LHCN-M2 (cell line): ENCODE measurements around the gene MMS22L. TPM values are rescaled to one million over a fixed set of nuclear protein-coding genes. Genes with fewer than 3 reads are reported as not detected.
"Not testable (repeated sequence)": the region's sequence is repeated elsewhere in the genome, so short reads cannot be mapped to it uniquely, and the experiment has no call there.

Source experiments
- DNase-seq: peaks from one replicate; pipeline ENCODE4 v3.0.0-alpha.2; 2012; ENCODE audit warnings: low read depth
- total RNA-seq: library from RNA; depleted of rRNA; stranded (reverse); fragments of >200 nt; gene quantifications from 2 replicates; pipeline ENCODE4 v1.2.3, GENCODE V29; 2014

Gene MMS22L
- total RNA-seq, 1 experiment from 2014 or later: 31.3 TPM

DNA sequence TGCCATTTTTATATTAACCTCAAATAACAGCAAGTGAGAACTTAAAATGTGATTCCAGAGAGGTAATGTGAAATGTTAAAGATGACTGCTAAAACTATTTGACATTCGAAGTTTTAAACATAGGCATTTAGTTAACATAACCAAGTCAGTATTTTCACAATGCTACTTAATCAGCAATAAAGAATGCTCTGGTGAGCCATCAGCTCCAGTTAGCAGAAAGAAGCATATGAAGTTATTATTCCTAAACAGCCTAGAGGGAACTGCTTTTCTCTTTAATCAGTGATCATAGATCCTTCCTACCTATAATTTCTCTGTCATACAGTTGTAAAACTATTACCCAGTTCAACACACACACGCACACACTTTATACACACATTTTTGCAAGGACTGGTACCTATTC, 60.1 kb downstream of the MMS22L start:
- DNase-seq: no peak

DNA sequence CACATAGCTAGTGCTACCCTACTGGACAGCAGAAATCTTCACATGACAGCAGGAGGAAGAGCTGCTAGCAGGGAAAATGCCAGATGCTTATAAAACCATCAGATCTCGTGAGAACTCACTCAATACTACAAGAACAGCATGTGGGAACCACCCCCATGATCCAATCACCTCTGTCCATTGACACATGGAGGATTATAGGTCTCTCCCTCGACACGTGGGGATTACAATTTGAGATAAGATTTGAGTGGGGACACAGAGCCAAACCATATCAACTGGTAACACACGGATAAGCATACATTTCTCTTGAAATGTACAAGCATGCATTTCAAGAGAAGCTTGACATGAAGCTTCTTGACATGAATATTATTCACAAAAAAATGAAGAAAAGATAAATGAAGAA, 64.1 kb downstream of the MMS22L start:
- no peak for DNase-seq

DNA sequence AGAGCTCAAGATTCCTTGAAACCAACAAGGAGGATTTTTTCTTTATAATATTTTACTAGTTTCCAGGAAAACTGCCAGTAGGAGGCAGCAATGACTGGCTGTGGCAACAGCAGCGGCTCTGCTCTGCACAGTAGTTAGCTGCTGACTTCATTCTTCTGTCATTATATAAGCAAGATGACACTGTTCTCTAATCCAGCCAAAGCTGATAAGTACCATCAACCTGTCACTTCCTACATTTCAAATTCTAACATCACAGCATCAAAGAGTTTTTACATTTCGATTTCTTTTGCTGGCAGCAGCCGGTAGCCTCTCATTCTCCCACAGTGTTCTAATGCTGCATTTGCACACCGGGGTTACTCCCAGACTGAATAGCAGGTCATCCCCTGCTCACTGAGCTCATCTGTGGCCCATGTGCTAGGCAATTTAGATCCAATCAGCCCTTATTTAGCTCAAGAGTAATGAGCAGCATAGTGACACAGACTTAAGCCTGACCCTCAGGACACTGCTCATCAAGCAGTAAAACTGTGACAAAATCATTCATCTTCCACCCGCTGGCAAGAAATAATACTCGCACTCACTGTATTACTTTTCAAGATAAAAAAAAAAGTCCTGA, 67.8 kb downstream of the MMS22L start:
- peak; percentile 55 for DNase-seq

DNA sequence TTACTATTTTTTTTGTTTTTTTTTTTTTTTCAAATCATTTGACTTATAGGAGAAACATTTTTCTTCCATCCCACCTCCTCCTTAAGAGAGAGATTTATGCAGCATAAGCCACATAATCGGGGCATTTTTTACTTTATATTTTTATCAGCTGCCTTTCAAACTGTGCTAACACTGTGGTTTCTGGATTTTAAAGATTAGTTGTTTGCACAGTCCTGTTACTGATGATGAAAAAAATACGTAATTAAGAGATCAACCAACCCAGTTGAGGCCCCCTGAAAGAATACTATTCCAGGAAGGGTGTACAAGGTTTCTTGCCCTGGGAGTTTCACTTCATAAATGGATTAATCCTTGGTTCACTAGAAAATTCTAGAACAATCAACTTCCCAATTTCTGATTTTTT, 68.3 kb downstream of the MMS22L start:
- DNase-seq: no peak

DNA sequence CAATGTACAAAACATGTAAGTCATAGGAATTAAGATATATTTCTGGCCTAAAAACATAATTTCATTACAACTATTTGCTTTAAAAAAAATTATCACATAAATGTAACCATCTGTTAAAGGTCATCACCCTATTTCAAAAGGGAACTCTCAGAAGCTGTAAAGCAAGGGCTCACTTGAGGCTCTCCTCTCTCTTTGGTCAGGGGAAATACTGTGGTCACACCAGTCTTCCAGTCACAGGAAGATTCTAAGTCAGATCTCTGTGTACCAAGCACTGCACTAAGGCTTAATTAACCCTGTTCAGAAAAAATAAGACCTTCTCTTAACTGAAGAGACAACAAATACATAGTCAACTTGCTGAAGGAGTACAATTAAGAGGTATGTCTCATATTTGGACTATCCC, 75.6 kb downstream of the MMS22L start:
- no peak for DNase-seq

DNA sequence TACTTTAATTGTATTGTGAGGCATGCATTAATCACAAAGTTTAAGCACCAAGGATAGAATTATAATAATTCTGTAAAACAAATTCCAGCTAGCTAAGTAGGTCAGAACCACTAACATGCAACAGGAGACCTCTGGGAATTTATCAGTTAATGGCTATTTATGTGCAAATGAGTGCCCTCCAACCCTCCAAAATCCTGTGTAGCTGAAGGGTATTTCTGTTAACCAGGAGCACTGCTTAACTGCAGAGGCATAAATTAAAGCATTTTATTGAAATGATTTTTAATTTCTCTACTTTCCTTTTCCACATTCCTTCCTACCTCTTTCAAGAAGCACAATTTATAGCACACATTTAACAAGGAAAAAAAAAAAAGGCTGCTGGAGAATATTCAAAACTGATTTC, 77.0 kb downstream of the MMS22L start:
- no peak for DNase-seq

DNA sequence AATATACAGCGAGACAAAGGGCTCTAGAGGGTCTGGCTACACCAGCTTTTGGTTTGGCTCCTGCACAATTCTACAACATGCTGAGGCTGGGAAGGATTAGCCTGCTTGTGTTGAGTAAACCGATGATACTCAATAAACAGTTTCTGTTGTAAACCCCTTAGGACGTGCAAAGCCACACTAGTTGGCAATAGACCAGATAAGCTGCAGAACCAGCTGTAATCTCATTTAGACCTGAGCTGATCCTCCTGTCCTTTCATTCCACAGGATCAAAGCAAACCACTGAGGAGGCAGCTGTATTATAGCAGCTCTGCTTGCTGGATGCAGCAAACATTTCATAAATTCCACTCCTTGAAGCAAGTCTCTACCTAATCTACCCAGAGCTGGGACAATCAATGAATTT, 79.7 kb downstream of the MMS22L start:
- DNase-seq: peak; percentile 45

DNA sequence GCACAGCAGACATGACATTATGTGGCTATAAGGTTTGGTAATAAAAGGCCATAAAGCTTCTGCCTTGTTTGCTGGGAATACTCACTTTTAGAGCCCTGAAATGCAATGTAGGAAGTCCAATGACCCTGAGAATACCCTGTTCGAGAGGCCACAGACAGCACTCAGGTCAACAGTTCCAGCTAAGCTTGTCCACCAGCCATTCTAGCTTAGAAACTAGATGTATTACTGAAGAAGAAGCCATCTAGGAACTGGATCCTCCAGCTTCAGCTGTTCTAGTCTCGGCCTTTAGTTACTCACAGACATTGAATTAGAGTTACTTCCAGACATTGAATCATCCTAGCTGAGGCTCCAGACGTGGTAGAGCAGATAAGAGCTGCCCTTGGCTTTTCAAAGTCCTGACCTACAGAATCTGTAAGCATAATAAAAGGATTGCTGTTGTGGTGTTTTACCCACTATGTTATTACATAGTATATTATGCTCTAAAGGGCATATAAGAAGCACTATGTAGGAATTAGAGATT, 84.9 kb downstream of the MMS22L start:
- DNase-seq: no peak

DNA sequence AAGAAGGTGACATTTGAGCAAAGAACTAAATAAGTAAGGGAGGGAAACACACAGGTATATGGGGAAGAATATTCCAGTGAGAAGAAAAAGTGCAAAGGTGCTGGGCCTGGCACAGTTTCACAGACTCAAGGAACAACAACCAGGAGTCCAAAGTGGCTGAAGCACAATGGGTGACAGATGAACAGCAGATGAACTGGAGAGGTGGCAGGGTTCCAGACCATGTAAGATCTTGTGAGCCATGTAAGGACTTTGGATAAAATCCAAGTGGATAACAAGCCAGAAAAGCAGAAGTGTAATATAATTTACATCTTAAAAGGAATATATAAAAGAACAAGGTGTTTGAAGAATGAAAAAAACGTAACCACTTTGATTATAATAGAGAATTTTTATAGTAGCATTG, 87.9 kb downstream of the MMS22L start:
- no peak for DNase-seq

DNA sequence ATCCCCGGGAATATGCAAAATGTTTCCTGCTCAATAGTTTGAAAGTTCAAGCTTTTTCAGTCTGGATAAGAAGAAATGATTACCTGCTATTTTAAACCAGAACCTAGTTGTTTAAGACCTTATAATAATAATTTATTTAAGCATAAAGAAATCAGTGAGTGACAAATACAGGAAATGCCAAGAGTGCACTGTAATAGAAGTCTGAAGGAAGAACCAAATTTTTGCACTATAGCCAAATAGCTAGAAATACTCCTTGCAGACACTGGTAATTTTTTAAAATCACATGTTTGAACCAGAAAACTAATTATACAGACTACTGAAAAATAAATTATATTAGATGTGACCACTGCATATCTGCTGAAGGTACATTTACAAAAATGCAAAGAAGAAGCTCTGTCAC, 93.2 kb downstream of the MMS22L start:
- DNase-seq: no peak

DNA sequence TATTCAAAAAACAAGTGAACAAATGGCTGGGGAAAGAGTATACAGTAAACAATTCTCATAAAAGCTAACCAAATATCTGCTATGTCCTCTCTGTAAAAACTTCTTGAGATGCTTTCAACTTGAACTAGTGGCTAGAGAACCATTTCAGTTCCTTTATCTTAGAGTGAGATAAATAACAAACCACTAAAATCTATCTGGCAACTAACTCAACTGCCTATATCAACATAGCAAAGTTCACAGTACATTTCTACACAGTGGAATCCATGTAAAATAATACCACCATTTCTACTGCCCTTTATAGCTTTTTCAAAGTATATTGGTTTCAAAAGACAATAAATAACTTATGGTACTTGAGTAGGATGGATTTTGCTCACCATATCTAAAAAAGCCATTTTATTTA, 95.1 kb downstream of the MMS22L start:
- no peak for DNase-seq

DNA sequence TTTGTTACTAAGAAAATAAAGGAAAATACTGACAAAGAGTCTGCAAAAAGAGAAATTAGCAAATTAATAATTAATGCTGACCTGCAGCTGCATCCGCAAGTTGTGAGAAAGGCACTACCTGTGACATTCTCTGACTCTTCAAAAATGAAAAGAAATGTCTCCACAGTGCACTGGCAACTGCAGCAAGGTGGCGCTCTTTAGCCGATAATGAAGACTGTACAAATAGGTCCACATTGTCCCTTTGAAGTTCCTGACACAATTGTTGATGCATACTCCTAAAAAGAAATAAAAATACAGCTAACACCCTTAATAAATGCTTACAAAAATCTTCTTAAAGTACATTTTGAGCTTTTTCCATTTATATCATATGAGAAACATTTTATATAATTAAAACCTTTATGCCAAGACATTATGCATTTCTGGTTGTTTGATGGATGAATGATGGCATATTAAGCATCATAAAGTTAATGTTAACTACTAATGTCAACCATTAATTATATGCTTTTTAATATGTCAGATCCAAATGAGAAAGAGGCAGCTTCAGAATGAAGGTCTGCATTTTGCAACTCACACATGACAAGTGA, 96.5 kb downstream of the MMS22L start:
- DNase-seq: peak; percentile 54

DNA sequence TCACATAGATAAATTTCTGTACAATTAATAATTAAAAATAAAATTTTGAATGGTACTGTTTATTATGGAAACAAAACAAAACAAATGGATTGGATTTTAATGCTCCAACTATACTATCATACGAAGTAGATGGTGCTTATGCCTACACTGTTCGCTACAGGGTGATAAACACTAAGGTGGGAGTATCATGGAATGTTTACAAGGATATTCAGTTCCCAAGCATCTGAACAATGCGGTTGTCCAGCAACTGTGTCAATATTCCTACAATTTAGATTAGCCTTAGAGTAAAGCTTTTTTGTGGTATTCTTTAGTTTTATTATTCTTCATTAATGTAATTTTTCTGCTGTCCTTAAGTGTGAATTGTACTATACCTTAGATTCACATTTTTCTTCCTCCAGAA, 105.1 kb downstream of the MMS22L start:
- DNase-seq: peak; percentile 24

DNA sequence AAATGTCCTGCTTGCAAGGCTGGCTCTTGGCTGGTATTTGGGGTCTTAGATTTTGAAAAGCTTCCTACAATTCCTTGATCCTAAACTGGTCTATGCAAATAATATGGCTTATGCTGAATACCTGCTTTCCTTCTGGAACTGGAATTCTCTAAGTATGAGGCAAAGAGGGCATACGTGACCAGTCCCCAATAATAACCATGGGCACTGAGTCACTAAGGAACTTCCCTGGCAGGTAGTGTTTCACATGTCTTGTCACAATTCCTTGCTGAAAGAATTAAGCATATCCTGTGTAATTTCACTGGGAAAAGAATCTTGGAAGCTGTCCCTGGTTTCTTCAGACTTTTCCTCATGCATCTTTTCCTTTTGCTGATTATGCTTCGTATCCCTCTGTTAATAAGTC, 106.5 kb downstream of the MMS22L start:
- no peak for DNase-seq

DNA sequence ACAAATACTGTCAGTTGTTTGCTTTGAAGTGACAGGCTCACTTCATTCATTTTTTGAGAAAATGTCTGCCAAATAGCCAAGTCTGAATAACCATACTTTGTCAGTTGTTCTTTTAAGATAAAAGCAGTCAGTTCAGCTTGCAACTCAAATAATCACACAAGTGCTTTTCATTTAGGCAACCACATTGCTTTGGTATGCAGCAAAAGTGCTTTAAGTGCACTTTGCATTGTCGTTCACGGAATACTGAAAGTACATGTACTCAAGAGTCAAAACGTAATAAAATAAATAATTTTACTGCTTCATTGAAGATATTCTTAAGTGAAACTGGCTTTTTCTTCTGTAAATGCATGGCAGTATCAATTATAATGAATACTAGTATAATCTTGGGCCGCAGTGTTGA, 107.2 kb downstream of the MMS22L start:
- no peak for DNase-seq

DNA sequence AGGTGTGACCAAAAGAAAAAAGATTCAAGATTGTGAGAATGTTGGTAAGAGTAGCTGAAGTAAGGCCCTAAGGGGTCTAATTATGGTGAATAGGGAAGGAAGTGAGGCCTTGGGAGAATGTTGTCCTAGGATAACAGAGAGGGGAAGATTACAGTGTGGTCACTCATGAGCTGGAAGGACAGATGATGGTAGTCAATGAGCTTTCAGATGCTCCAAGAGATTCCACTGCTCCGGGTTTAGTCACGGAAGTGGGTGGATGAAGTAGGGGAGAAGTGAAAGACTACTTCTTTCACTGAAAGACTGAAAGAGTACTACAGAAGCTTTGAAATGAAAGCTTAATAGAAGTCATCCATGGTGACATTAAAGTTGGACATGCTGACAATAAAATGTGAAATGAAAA, 108.5 kb downstream of the MMS22L start:
- DNase-seq: no peak

DNA sequence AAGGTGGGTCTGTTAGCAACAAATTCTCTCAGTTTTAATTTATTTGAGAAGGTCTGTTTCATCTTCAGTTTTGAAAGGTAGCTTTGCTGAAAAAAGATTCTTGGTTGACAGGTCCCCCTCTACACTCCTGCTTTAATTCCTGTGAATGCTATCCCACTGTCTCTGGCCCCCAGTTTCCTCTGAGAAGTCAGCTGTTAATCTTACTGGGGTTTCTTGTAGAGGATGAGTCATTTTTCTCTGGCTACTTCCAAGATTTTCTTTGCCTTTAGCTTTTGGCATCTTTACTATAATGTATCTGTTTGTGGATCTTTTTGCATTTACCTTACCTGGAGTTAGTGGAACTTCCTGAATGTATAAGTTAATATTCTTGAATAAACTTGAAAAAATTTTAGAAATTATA, 122.7 kb downstream of the MMS22L start:
- DNase-seq: peak; percentile 34

DNA sequence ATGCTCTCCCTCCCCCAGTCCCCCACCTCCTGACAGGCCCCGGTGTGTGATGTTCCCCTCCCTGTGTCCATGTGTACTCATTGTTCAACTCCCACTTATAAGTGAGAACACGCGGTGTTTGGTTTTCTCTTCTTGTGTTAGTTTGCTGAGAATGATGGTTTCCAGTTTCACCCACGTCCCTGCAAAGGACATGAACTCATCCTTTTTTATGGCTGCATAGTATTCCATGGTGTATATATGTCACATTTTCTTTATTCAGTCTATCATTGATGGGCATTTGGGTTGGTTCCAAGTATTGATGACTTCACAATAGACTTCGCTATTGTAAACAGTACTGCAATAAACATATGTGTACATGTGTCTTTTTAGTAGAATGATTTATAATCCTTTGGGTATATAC, 127.6 kb downstream of the MMS22L start:
- not testable (repeated sequence) for DNase-seq

DNA sequence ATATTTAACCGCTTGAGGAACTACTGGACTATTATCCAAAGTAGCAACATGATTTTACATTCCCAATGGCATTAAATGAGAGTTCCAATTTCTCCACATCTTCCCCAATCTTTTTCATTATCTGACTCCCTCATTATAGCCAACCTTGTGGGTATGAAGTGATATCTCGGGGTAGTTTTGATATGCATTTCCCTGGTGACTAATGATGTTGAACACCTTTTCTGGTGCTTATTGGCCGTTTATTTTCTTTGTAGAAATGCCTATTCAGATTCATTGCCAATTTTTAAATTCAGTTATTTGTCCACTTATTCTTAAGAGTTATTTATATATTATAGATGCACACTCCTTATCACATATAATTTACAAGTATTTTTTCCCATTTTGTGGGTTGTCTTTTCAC, 129.0 kb downstream of the MMS22L start:
- no peak for DNase-seq

DNA sequence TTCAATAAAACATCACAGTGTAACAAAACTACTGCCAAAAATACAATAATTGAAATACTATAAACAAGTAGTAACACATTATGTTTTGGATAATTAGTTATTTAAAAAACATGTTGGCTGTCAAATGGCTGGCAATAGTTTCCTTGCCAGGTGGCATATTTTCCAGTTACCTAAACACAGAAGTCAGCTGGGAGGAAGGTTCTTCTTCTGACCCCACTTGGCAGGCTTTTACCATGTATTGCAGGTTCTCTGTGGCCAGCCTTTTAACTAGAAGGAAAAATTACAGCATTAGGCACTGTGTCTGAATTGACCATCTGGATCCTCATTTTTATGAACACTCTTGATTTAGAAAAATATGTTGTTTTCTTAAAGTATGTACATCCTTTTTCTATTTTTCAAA, 131.4 kb downstream of the MMS22L start:
- DNase-seq: no peak

DNA sequence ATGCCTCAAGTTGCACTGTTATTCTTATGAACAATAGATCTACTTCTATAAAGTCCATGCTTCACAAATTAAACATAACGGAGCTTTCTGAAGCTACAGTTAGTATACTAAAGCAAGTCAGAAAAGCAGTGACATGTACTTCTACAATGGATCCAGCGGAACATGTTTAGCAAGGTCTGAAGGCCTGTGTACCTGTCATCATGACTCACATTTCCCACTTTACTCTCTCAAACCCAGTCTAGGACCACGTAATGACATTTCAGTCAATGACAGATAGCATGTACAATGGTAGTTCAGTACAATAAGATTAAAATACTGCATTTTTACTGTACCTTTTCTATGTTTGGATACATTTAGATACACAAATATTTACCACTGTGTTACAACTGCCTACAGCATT, 132.1 kb downstream of the MMS22L start:
- no peak for DNase-seq

DNA sequence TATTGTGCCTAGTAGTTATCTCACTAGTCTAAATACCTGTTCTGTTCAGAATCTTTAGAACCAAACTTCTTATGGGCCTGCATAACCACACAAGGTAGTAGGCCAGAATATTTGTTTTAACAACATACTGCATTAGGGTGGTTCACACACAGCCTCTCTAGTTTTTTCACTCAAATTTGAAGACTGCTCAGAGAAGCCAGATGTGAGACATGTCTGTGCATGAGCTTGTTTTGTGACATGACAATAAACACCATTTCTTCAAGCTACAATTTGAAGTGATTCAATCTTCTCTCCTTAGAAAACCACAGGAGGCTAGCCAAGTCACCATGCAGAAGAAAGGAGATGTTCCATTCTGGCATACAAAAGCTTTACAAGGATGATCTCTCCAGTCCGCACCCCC, 135.6 kb downstream of the MMS22L start:
- DNase-seq: no peak

DNA sequence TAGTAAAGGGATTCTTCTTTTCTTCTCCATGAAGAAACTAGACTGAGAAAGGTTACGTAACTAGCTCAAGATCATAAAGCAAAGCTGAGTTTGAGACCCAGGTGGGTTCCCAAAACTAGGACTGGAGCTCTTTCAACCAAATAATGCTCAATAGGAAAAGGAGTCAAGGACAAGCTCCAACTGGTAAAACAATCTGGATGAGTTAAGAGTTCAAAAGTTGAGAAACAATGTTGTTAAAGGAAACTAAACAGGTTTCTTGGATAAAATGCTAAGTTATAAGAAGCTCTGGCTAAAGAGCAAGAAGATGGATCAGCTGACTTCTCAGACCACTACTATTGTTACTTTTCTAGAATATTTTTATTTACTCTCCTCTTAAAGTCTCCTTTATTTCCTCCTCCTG, 137.3 kb downstream of the MMS22L start:
- DNase-seq: no peak

DNA sequence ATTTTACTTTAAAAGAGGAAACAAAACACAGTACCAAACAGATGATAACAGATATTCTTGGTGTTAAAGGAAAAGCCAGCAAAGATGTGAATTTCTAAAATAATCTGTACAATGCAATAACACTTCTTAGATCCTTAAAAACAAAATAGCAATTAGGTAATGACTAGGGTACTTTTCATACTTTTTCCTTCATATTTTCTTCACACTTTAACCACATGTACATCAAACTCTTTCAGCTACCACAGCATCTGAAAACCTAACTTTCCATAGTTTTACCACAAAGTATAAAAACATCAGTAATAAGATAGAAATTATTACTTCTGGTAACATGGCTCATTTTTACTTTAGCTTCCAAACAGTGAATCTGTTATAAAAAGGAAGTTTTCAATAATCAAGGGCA, 141.3 kb downstream of the MMS22L start:
- DNase-seq: no peak
